SJCRH30 (cell line): ENCODE measurements around the gene FXYD2. TPM values are rescaled to one million over a fixed set of nuclear protein-coding genes. Genes with fewer than 3 reads are reported as not detected.

Experiments
- DNase-seq, 2 experiments: peaks; one replicate each; pipeline ENCODE4 v3.0.0-alpha.2; 2015 to 2020
- H3K27ac ChIP-seq: fragments of 250-450 bp; sonication (Bioruptor Pico); 2 replicates; pipeline ENCODE4 v1.5.1; 2020; ENCODE audit warnings: mild to moderate bottlenecking, moderate library complexity
- H3K27me3 ChIP-seq: fragments of 250-450 bp; sonication (Bioruptor Pico); 2 replicates; pipeline ENCODE4 v1.5.1; 2020; ENCODE audit warnings: mild to moderate bottlenecking, moderate library complexity
- H3K36me3 ChIP-seq: fragments of 250-450 bp; sonication (Bioruptor Pico); 2 replicates; pipeline ENCODE4 v1.5.1; 2020; ENCODE audit warnings: mild to moderate bottlenecking, moderate library complexity
- H3K4me1 ChIP-seq: fragments of 250-450 bp; sonication (Bioruptor Pico); 2 replicates; pipeline ENCODE4 v1.5.1; 2020; ENCODE audit warnings: mild to moderate bottlenecking, moderate library complexity
- H3K4me3 ChIP-seq: fragments of 250-450 bp; sonication (Bioruptor Pico); 2 replicates; pipeline ENCODE4 v1.5.1; 2020; ENCODE audit warnings: mild to moderate bottlenecking, moderate library complexity
- H3K9me3 ChIP-seq: fragments of 250-450 bp; sonication (Bioruptor Pico); replicated peaks from 2 replicates; pipeline ENCODE4 v1.5.1; 2020; ENCODE audit warnings: mild to moderate bottlenecking, moderate library complexity
- total RNA-seq: library from RNA; depleted of rRNA; stranded (reverse); fragments of >200 nt; shearing (Covaris generic); gene quantifications from 2 replicates; pipeline ENCODE4 v1.2.3, GENCODE V29; 2014

Gene FXYD2
- total RNA-seq, 1 experiment from 2014 or later, result 0.14 TPM

GRCh38 chr11:117794135-117794534 lies 30.4 kb downstream of the FXYD2 start:
- no peaks in the 10 kb centered on the region for H3K9me3 ChIP-seq
- no peaks in the 10 kb centered on the region for H3K36me3 ChIP-seq
- H3K4me3 ChIP-seq, result no peak overlapping the region
- H3K27me3 ChIP-seq, result no peaks in the 10 kb centered on the region
- H3K4me1 ChIP-seq, result peaks cover 5% of the 10 kb centered on the region
- no peak overlapping the region for H3K27ac ChIP-seq
- no peak for DNase-seq

GRCh38 chr11:117793583-117793982 lies 31.0 kb downstream of the FXYD2 start:
- H3K4me1 ChIP-seq, result peaks cover 5% of the 10 kb centered on the region
- no peaks in the 10 kb centered on the region for H3K9me3 ChIP-seq
- no peak overlapping the region for H3K4me3 ChIP-seq
- no peaks in the 10 kb centered on the region for H3K27me3 ChIP-seq
- H3K27ac ChIP-seq, result no peak overlapping the region
- no peaks in the 10 kb centered on the region for H3K36me3 ChIP-seq
- DNase-seq, result no peak

DNA sequence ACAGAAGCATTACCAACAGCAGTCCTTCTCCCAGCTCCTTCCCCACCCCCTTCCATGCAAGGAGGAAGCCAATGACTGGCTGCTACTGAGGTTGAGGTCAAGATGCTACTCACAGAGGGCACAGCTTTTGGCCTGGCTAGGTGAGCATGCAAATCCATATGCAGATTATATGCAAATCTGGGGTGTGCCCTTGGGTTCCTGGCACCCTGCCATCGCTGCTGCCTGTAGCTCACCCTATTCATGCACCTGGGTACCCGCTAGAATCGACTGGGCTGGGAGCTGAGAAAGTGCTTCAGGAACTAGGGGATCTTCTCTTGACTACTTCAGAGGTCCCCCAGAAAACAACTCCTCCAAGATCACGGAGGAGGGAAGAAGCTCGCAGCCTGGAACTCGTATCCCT lies 31.6 kb downstream of the FXYD2 start:
- no peaks in the 10 kb centered on the region for H3K9me3 ChIP-seq
- H3K36me3 ChIP-seq, result no peaks in the 10 kb centered on the region
- H3K4me3 ChIP-seq, result no peak overlapping the region
- DNase-seq, result no peak
- peaks cover 5% of the 10 kb centered on the region for H3K4me1 ChIP-seq
- no peak overlapping the region for H3K27ac ChIP-seq
- H3K27me3 ChIP-seq, result no peaks in the 10 kb centered on the region

- Histone ChIP-seq H3K27me3 (no peaks in the 10 kb centered on the region), H3K9me3 (no peaks in the 10 kb centered on the region), H3K36me3 (no peaks in the 10 kb centered on the region), H3K4me1 (peaks cover 5% of the 10 kb centered on the region), H3K4me3 (no peak overlapping the region), H3K27ac (no peak overlapping the region)
- no peak for DNase-seq
Observed at GRCh38 chr11:117792241-117792640, 32.3 kb downstream of the FXYD2 start.

GRCh38 chr11:117790279-117790678 lies 34.3 kb downstream of the FXYD2 start:
- DNase-seq, result peak; percentile 33 to 53
- no peak overlapping the region for H3K4me3 ChIP-seq
- H3K36me3 ChIP-seq, result no peaks in the 10 kb centered on the region
- H3K9me3 ChIP-seq, result no peaks in the 10 kb centered on the region
- H3K27ac ChIP-seq, result no peak overlapping the region
- H3K27me3 ChIP-seq, result no peaks in the 10 kb centered on the region
- peaks cover 5% of the 10 kb centered on the region for H3K4me1 ChIP-seq

DNA sequence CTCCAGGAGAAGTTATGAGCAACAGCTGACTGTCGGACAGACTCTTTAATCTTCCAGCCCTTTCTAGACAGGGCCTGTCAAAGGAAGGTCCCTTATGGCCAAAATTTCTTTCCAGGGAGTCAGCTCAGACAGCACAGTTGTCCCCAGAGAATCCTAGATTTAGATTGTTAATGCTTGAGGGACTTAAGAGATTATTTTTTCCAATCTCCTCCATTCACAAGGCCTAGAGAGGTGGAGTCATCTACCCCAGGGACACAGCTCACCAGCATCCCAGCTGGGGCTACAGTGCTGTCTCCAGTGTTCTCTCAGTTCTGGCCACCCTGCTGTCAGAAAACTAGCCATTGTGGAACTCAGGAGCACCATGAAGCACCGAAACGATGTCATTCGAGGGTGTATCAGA lies 35.3 kb downstream of the FXYD2 start:
- H3K4me1 ChIP-seq, result peaks cover 5% of the 10 kb centered on the region
- no peak overlapping the region for H3K27ac ChIP-seq
- no peaks in the 10 kb centered on the region for H3K9me3 ChIP-seq
- peak in 1 of 2 experiments; percentile 10 for DNase-seq
- no peaks in the 10 kb centered on the region for H3K27me3 ChIP-seq
- H3K4me3 ChIP-seq, result no peak overlapping the region
- no peaks in the 10 kb centered on the region for H3K36me3 ChIP-seq

- Histone ChIP-seq H3K27me3 (no peaks in the 10 kb centered on the region), H3K4me1 (peaks cover 5% of the 10 kb centered on the region)
- DNase-seq, result no peak
Observed at GRCh38 chr11:117786135-117786870, 38.2 kb downstream of the FXYD2 start.

DNA sequence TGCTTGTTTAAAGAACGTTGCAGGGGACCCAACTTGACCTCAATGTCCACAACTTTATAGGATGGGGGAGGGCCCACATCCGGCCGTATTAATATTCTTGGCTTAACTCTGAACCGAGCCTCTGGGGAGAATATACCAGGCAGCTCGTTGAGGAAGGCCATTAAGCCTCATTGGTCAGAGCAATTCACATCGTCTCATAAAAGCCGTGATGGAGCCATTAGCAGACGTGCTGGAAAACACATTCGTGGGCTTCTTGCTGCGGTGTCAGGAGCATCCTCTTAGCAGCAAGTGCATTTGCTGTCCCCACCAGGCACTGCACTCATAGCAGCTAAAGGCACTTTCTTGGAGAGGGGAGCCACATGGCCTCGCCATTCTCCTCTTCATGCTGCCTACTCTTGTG lies 42.4 kb downstream of the FXYD2 start:
- DNase-seq, result no peak
- Histone ChIP-seq H3K27ac (no peak overlapping the region), H3K27me3 (no peaks in the 10 kb centered on the region), H3K4me1 (no peaks in the 10 kb centered on the region), H3K36me3 (no peaks in the 10 kb centered on the region), H3K9me3 (no peaks in the 10 kb centered on the region), H3K4me3 (no peak overlapping the region)

More at GRCh38 chr11:117786135-117786870, 38.2 kb downstream of the FXYD2 start:
- no peaks in the 10 kb centered on the region for H3K36me3 ChIP-seq
- no peak overlapping the region for H3K27ac ChIP-seq
- H3K9me3 ChIP-seq, result no peaks in the 10 kb centered on the region
- H3K4me3 ChIP-seq, result no peak overlapping the region

DNA sequence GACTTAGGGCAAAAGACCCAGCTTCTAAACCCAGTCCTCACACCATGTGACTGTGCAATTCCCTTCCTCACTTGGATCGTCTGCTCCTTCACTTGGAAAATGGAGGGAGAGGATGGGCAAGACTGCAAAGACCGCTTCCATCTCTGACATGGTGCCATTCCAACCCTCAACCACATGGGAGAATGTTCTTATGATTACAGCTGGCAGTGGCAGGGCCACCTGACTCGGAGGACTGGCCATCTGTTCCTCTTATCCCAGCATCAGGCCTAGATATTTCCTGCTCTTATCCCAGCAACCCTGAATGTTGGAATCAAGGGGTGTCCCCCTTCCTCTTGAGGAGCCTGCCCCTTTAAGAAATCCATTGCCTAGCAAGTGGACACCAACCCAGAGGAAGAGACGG lies 42.9 kb downstream of the FXYD2 start:
- H3K27ac ChIP-seq, result no peak overlapping the region
- H3K4me1 ChIP-seq, result no peaks in the 10 kb centered on the region
- no peaks in the 10 kb centered on the region for H3K9me3 ChIP-seq
- no peak for DNase-seq
- H3K36me3 ChIP-seq, result no peaks in the 10 kb centered on the region
- no peak overlapping the region for H3K4me3 ChIP-seq
- H3K27me3 ChIP-seq, result no peaks in the 10 kb centered on the region

- Histone ChIP-seq H3K36me3 (no peaks in the 10 kb centered on the region), H3K9me3 (no peaks in the 10 kb centered on the region), H3K27ac (no peak overlapping the region), H3K4me1 (no peaks in the 10 kb centered on the region), H3K4me3 (no peak overlapping the region), H3K27me3 (no peaks in the 10 kb centered on the region)
- DNase-seq, result no peak
Observed at GRCh38 chr11:117780456-117780855, 44.1 kb downstream of the FXYD2 start.

GRCh38 chr11:117774553-117774952 lies 50.0 kb downstream of the FXYD2 start:
- no peaks in the 10 kb centered on the region for H3K4me1 ChIP-seq
- H3K27me3 ChIP-seq, result no peaks in the 10 kb centered on the region
- no peaks in the 10 kb centered on the region for H3K36me3 ChIP-seq
- H3K27ac ChIP-seq, result no peak overlapping the region
- H3K4me3 ChIP-seq, result no peak overlapping the region
- H3K9me3 ChIP-seq, result no peaks in the 10 kb centered on the region
- no peak for DNase-seq

GRCh38 chr11:117772360-117772759 lies 52.2 kb downstream of the FXYD2 start:
- Histone ChIP-seq H3K27me3 (no peaks in the 10 kb centered on the region), H3K4me1 (no peaks in the 10 kb centered on the region), H3K9me3 (no peaks in the 10 kb centered on the region), H3K4me3 (no peak overlapping the region), H3K27ac (no peak overlapping the region), H3K36me3 (no peaks in the 10 kb centered on the region)
- no peak for DNase-seq

GRCh38 chr11:117771841-117772240 lies 52.7 kb downstream of the FXYD2 start:
- Histone ChIP-seq H3K9me3 (no peaks in the 10 kb centered on the region), H3K27ac (no peak overlapping the region), H3K4me1 (no peaks in the 10 kb centered on the region), H3K4me3 (no peak overlapping the region), H3K27me3 (no peaks in the 10 kb centered on the region), H3K36me3 (no peaks in the 10 kb centered on the region)
- no peak for DNase-seq

DNA sequence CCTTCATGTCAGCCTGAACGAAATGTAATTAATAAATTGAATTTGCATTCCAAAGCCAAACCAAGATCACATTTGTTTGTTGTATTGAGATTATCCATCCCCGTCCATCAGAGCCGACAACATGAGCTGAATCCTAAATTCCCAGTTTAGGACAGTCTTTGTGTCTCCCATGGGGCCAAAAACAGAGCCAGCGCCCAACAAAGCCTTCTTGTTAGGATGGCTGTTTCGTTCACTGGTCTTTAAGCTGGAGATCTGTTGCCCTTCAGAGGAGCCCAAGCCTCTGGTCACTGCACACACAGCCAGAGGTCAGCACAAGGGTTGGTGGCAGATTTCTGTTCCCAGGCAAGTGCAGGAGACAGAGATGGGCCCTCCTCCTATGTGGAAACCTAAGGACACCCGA lies 53.3 kb downstream of the FXYD2 start:
- Histone ChIP-seq H3K4me1 (no peaks in the 10 kb centered on the region), H3K27me3 (no peaks in the 10 kb centered on the region), H3K4me3 (no peak overlapping the region), H3K27ac (no peak overlapping the region), H3K36me3 (no peaks in the 10 kb centered on the region), H3K9me3 (no peaks in the 10 kb centered on the region)
- DNase-seq, result no peak

- Histone ChIP-seq H3K9me3 (no peaks in the 10 kb centered on the region), H3K36me3 (no peaks in the 10 kb centered on the region), H3K4me1 (no peaks in the 10 kb centered on the region), H3K27me3 (no peaks in the 10 kb centered on the region), H3K27ac (no peak overlapping the region), H3K4me3 (no peak overlapping the region)
- no peak for DNase-seq
Observed at GRCh38 chr11:117770061-117770460, 54.5 kb downstream of the FXYD2 start.
